Vagina (tissue), 2 donors: ENCODE results near the gene NTN4.

ENCODE experiments used
- POLR2A ChIP-seq, 2 donors: fragments of 450-650 bp; IDR thresholded peaks; one replicate each; pipeline ENCODE4 v1.6.1; 2017; ENCODE audit warnings: antibody characterized with exemption in 2 of 2, mild to moderate bottlenecking in 2 of 2, moderate library complexity in 2 of 2
- TF ChIP-seq, protein P1 (sequence below), 3 experiments: fragments of 450-650 bp in 2 of 3; fragments of 200-600 bp in 1 of 3; sonication (generic) in 1 of 3; IDR thresholded peaks; one replicate each; pipeline ENCODE4 v1.5.1; 2017 to 2019; ENCODE audit warnings: antibody characterized with exemption in 3 of 3, mild to moderate bottlenecking in 2 of 3, moderate library complexity in 2 of 3

GRCh38 chr12:95653771-95654546, 136.6 kb downstream of the NTN4 start:
- TF ChIP-seq, protein P1, sequence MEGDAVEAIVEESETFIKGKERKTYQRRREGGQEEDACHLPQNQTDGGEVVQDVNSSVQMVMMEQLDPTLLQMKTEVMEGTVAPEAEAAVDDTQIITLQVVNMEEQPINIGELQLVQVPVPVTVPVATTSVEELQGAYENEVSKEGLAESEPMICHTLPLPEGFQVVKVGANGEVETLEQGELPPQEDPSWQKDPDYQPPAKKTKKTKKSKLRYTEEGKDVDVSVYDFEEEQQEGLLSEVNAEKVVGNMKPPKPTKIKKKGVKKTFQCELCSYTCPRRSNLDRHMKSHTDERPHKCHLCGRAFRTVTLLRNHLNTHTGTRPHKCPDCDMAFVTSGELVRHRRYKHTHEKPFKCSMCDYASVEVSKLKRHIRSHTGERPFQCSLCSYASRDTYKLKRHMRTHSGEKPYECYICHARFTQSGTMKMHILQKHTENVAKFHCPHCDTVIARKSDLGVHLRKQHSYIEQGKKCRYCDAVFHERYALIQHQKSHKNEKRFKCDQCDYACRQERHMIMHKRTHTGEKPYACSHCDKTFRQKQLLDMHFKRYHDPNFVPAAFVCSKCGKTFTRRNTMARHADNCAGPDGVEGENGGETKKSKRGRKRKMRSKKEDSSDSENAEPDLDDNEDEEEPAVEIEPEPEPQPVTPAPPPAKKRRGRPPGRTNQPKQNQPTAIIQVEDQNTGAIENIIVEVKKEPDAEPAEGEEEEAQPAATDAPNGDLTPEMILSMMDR (IDR thresholded peaks at IDR 0.05) = no peak
- no peak for TF ChIP-seq POLR2A (IDR thresholded peaks at IDR 0.05)
